Psoas muscle (tissue), 8 donors: ENCODE measurements around the gene CD300LB. TPM values are rescaled to one million over a fixed set of nuclear protein-coding genes. Genes with fewer than 3 reads are reported as not detected.
A peak's percentile ranks its signal among the peaks of the same experiment; 100 is the strongest.

Experiments used
- ATAC-seq, 4 donors: fragments of 200-7000 bp; cut with Tn5 transposase; one replicate each; pipeline ENCODE4 v1.9.1; 2020; ENCODE audit warnings: moderate library complexity in 3 of 4, mild to moderate bottlenecking in 2 of 4
- DNase-seq, 2 donors: peaks; one replicate each; pipeline ENCODE4 v3.0.0-alpha.2; 2020
- H3K27ac ChIP-seq: fragments of 200-600 bp; one replicate; pipeline ENCODE4 v1.8.0; 2022
- H3K27me3 ChIP-seq, 3 donors: fragments of 200-600 bp in 1 of 3; one replicate each; pipeline versions ENCODE4 v1.6.1 to v1.8.0; 2013 to 2022; ENCODE audit warnings: low read length in 2 of 3, mild to moderate bottlenecking in 2 of 3, moderate library complexity in 1 of 3; ENCODE audit not compliant: insufficient read depth in 3 of 3
- H3K36me3 ChIP-seq, 2 donors: fragments of 200-600 bp in 1 of 2; one replicate each; pipeline versions ENCODE4 v1.6.1 to v1.8.0; 2013 to 2022; ENCODE audit warnings: low read depth in 1 of 2, mild to moderate bottlenecking in 1 of 2, moderate library complexity in 1 of 2; ENCODE audit not compliant: insufficient read depth in 1 of 2
- H3K4me1 ChIP-seq: fragments of 200-600 bp; one replicate; pipeline ENCODE4 v1.8.0; 2022
- H3K4me3 ChIP-seq: fragments of 200-600 bp; one replicate; pipeline ENCODE4 v1.8.0; 2022; ENCODE audit warnings: mild to moderate bottlenecking
- H3K9me3 ChIP-seq: fragments of 200-600 bp; one replicate; pipeline ENCODE4 v1.8.0; 2022
- WGBS, 3 donors: extraction: QIAGEN DNeasy Blood & Tissue Kit; methylation state at CpG; one replicate each; pipeline versions ENCODE4 v1.1.6 to v1.1.7; 2013; 5-methylcytosine and 5-hydroxymethylcytosine counted together
- intact Hi-C, 2 donors: fragments of 100-400 bp; cut with DNase I; formaldehyde crosslinking; loops; one replicate each; pipeline versions ENCODE4 v1.11.0 to v1.14.2; 2022
- polyA plus RNA-seq, 3 donors: library from polyadenylated mRNA; stranded (reverse); fragments of 200-250 nt; gene quantifications; one replicate each; pipeline ENCODE4 v1.2.3, GENCODE V29; 2013
- total RNA-seq, 4 donors: library from RNA; stranded (reverse); fragmentation: NEBNext Ultra II Directional in 2 of 4; extraction: Animal tissue kit (Norgen Biotek cat#: 25700) in 2 of 4; gene quantifications; one replicate each; pipeline versions ENCODE4 v1.2.1 to v1.2.4, GENCODE V29; 2021 to 2023
- TF ChIP-seq, protein P1 (sequence below): fragments of 200-600 bp; IDR thresholded peaks from one replicate; pipeline ENCODE4 v1.8.0; 2022; ENCODE audit warnings: antibody characterized with exemption
- donor health status: healthy with polysubstance abuse.
- donor health status: DM: no; HTN: no; CAD: no; lungs with moderate emphysema.
- donor health status: Bipolar disorder and iron deficiency.
- donor health status: healthy.
- donor health status: DM: yes; HTN: yes; CAD: no.
- donor health status: DM: no; HTN: no; CAD: no.
- donor health status: DM: no; HTN: no; CAD: no.
- donor health status: DM: yes; HTN: yes; CAD: no.

CD300LB gene
- total and polyA plus RNA-seq, 7 donors = 0.01 to 0.15 (median 0.08) TPM; not detected in 3

DNA sequence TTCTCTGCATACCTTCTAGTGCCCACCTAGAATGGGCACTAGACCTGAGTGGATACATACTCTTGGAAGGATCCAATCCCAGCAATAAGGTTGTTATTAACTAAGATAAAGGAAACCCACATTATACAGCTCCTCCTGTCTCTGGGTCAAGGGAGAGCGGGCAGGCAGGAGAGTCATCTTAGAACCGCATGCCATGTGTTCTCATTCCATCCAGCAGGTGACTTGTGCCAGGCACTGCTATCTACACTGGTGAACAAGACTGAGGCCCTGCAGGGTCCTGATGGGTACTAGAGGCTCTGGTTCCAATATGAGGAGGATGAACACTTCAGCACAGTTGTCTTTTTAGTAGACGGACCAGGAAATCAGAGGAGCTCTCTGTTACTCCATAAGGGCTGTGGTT is 41.9 kb upstream of the CD300LB start:
- Histone ChIP-seq H3K27me3 (peaks cover 0 to 5% (median 0%) of the 10 kb centered on the region in 3 donors), H3K4me3 (no peak overlapping the region), H3K9me3 (no peaks in the 10 kb centered on the region), H3K4me1 (no peaks in the 10 kb centered on the region), H3K36me3 (no peaks in the 10 kb centered on the region), H3K27ac (no peak overlapping the region)
- ATAC-seq (no peak), DNase-seq (no peak)
- 77 to 86% (median 77%) methylated on average over 3 of the region's 3 CpGs for WGBS, 3 donors
- intact Hi-C loops = no loop called here
- TF ChIP-seq, protein P1, sequence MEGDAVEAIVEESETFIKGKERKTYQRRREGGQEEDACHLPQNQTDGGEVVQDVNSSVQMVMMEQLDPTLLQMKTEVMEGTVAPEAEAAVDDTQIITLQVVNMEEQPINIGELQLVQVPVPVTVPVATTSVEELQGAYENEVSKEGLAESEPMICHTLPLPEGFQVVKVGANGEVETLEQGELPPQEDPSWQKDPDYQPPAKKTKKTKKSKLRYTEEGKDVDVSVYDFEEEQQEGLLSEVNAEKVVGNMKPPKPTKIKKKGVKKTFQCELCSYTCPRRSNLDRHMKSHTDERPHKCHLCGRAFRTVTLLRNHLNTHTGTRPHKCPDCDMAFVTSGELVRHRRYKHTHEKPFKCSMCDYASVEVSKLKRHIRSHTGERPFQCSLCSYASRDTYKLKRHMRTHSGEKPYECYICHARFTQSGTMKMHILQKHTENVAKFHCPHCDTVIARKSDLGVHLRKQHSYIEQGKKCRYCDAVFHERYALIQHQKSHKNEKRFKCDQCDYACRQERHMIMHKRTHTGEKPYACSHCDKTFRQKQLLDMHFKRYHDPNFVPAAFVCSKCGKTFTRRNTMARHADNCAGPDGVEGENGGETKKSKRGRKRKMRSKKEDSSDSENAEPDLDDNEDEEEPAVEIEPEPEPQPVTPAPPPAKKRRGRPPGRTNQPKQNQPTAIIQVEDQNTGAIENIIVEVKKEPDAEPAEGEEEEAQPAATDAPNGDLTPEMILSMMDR = no peak

DNA sequence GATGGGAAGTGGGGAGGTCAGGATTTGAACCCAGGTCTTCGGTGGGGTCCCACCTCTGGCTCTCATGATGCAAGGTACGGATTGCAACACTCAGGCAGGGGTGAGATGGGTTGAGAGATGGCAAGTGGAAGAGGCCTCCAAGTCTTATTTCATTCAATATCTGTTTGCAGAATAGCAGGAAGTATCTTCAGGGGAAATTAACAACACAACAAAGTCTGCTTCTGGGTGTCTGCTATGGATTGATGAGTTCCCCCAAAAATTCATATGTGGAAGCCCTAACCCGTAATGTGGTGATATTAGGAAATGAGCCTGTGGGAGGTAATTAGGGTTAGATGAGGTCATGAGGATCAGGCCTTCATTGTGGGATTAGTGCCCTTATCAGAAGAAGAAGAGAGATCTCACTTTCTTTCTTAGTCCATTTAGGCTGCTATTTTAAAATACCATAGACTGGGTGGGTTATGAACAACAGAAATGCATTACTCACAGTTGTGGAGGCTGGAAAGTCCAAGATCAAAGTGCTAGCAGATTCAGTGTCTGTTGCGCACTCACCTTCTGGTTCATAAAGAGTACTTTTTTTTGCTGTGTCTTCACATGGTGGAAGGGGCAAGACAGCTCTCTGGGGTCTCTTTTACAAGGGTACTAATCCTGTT is 40.5 kb upstream of the CD300LB start:
- no peak overlapping the region for H3K27ac ChIP-seq
- H3K27me3 ChIP-seq = no peaks in the 10 kb centered on the region
- no peaks in the 10 kb centered on the region for H3K9me3 ChIP-seq
- no peaks in the 10 kb centered on the region for H3K4me1 ChIP-seq
- 89 to 95% (median 90%) methylated on average over 4 of the region's 4 CpGs for WGBS, 3 donors
- H3K36me3 ChIP-seq = no peaks in the 10 kb centered on the region
- ATAC-seq (no peak), DNase-seq (no peak)
- no peak overlapping the region for H3K4me3 ChIP-seq
- intact Hi-C loops = loop anchor here in 1 of 2 donors (1.0 kb wide), 1 partner anchor 29 kb away; no protein-coding TSS in a partner anchor
- TF ChIP-seq, protein P1 = no peak

DNA sequence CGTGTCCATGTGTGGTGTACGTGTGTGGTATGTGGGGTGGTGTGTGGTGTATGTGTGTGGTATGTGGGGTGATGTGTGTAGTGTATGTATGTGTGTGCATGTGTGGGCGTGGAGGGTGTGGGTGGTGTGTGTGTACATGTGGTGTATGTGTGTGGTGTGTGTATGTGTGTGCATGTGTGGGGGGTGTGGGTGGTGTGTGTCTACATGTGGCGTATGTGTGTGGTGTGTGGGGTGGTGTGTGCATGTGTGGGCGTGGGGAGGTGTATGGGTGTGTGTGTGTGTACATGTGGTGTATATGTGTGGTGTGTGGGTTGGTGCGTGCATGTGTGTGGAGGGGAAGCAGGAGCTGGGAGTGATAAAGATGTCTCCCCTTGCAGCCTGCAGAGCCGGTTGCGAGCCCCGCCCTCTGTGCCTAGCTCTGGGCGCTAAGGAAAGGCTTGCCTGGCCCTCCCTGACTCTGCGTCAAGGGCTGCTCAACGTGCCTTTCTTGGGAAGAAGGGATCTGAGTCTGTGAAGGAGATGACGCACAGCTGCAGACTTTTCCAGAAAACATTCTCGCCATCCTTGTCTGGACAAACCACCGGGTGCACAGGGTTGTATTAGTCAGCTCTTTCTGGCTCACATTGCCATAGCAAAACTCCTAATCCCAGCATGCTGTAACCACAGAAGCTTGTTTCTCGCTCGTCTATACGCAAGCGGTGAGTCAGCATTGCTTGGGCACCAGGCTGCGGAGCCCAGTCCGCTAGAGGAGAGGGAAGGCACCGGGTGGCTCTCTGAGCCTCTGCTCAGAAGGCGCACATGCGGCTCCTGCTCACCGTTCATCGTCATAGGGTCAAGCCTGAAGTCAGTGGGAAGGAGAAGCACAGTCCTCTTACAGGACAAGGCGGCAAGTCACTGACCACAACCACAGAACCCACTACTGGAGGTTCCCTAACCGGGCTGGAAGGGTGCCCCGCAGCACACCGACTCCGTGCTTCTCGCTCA is 38.0 kb upstream of the CD300LB start:
- H3K9me3 ChIP-seq = no peaks in the 10 kb centered on the region
- H3K36me3 ChIP-seq = no peaks in the 10 kb centered on the region
- 38 to 47% (median 47%) methylated on average over 32 of the region's 32 CpGs for WGBS, 3 donors
- intact Hi-C loops = no loop called here
- TF ChIP-seq, protein P1 = no peak
- peak; percentile 90 to 93 (median 92) for ATAC-seq
- peak overlapping the region; percentile 58 for H3K27ac ChIP-seq
- DNase-seq = peak; percentile 59 to 73
- H3K27me3 ChIP-seq = peaks cover 0 to 6% (median 0%) of the 10 kb centered on the region in 3 donors
- H3K4me3 ChIP-seq = no peak overlapping the region
- H3K4me1 ChIP-seq = no peaks in the 10 kb centered on the region

DNA sequence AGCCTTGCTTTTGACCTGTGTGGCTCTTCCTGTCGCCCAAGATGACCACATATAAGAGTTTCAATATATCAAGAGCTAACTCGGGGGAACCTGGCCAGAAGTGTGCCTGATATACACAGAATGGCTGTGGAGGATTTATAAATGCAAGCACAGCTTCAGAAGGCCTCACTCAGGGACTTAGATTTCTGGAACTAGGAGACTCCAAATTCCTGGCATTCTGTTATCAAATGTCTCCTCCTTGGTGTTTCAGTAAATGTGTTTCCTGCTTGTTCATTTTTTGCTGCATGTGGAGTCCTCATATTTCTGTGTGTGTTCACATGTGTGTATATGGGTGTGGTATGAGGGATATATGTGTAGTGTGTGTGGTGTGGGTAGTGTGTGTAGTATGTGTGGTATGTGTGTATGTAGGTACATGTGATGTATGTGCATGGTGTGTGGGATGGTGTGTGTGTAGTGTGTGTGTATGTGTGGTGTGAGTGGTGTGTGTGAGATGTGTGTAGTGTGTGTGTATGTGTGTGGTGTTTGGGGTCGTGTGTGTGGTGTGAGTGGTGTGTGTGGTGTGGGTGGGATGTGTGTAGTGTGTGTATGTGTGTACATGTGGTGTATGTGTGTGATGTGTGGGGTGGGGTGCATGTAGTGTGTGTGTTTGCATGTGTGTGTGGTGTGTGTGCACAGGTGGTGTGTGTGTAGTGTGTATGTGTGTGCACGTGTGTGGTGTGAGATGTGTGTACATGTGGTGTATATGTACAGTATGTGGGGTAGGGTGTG is 37.0 kb upstream of the CD300LB start:
- no peaks in the 10 kb centered on the region for H3K9me3 ChIP-seq
- H3K27ac ChIP-seq = no peak overlapping the region
- H3K36me3 ChIP-seq = no peaks in the 10 kb centered on the region
- ATAC-seq = no peak
- H3K4me1 ChIP-seq = no peaks in the 10 kb centered on the region
- 77 to 79% (median 78%) methylated on average over 4 of the region's 4 CpGs for WGBS, 3 donors
- TF ChIP-seq, protein P1 = no peak
- H3K4me3 ChIP-seq = no peak overlapping the region
- DNase-seq = no peak
- intact Hi-C loops = no loop called here
- peaks cover 0 to 6% (median 0%) of the 10 kb centered on the region in 3 donors for H3K27me3 ChIP-seq
